ACC112 (cell line): ENCODE measurements around the gene DSC3.

Experiments
- H2AFZ ChIP-seq: fragments of 200-600 bp; sonication (generic); one replicate; pipeline ENCODE4 v1.6.0; 2017; ENCODE audit warnings: antibody characterized with exemption, low read length; ENCODE audit not compliant: unreplicated experiment
- H3K27ac ChIP-seq: fragments of 200-600 bp; sonication (generic); 2 replicates; pipeline ENCODE4 v1.5.1; 2014; ENCODE audit warnings: low read depth, mild to moderate bottlenecking, antibody characterized with exemption, low read length, moderate library complexity
- H3K27me3 ChIP-seq: fragments of 200-600 bp; sonication (generic); 2 replicates; pipeline ENCODE4 v1.6.1; 2014; ENCODE audit warnings: mild to moderate bottlenecking, antibody characterized with exemption, low read length, moderate library complexity, mixed read lengths; ENCODE audit not compliant: insufficient read depth
- H3K36me3 ChIP-seq: fragments of 200-600 bp; sonication (generic); 2 replicates; pipeline ENCODE4 v1.6.1; 2016; ENCODE audit warnings: mild to moderate bottlenecking, antibody characterized with exemption, low read length, moderate library complexity, mixed read lengths; ENCODE audit not compliant: insufficient read depth
- H3K4me1 ChIP-seq: fragments of 200-600 bp; sonication (generic); one replicate; pipeline ENCODE4 v1.6.1; 2016; ENCODE audit warnings: low read length, mixed read lengths; ENCODE audit not compliant: insufficient read depth, unreplicated experiment, control insufficient read depth
- H3K4me3 ChIP-seq: fragments of 200-600 bp; sonication (generic); 2 replicates; pipeline ENCODE4 v1.5.1; 2014; ENCODE audit warnings: mild to moderate bottlenecking, low read depth, low read length
- H3K79me2 ChIP-seq: fragments of 200-600 bp; sonication (generic); one replicate; pipeline ENCODE4 v1.6.0; 2016; ENCODE audit warnings: low read length; ENCODE audit not compliant: control insufficient read depth, unreplicated experiment, insufficient read depth

Gene DSC3

GRCh38 chr18:31058897-31059296 is 16.4 kb upstream of the DSC3 start:
- no peaks in the 10 kb centered on the region for H3K27me3 ChIP-seq
- H2AFZ ChIP-seq, result no peak overlapping the region
- H3K4me3 ChIP-seq, result no peak overlapping the region
- no peaks in the 10 kb centered on the region for H3K4me1 ChIP-seq
- no peak overlapping the region for H3K27ac ChIP-seq
- no peaks in the 10 kb centered on the region for H3K79me2 ChIP-seq
- no peaks in the 10 kb centered on the region for H3K36me3 ChIP-seq

DNA sequence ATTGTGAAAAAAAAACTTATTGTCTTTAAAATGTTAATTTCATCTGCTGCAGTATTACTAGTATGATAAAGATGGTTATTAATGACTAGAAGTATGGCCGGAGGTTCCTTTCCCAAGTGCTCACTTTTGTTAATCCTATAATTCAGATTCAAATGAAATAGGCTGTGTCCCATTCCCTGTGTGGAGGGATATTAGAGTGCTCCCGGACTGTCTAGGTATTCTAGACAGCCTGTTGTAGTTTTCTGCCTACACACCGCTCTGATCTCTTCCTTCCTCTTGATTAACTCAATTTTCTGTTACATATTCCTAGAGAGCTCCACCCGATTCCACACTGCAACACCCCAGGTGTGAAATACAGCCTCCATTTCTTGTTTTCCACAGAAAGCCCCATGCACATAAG is 15.4 kb upstream of the DSC3 start:
- Histone ChIP-seq H3K79me2 (no peaks in the 10 kb centered on the region), H3K27ac (no peak overlapping the region), H3K27me3 (no peaks in the 10 kb centered on the region), H3K4me3 (no peak overlapping the region), H3K36me3 (no peaks in the 10 kb centered on the region), H2AFZ (no peak overlapping the region), H3K4me1 (no peaks in the 10 kb centered on the region)

GRCh38 chr18:31057051-31057450 is 14.5 kb upstream of the DSC3 start:
- H3K4me3 ChIP-seq, result no peak overlapping the region
- H3K27me3 ChIP-seq, result no peaks in the 10 kb centered on the region
- no peak overlapping the region for H2AFZ ChIP-seq
- H3K79me2 ChIP-seq, result no peaks in the 10 kb centered on the region
- no peaks in the 10 kb centered on the region for H3K4me1 ChIP-seq
- H3K27ac ChIP-seq, result no peak overlapping the region
- H3K36me3 ChIP-seq, result no peaks in the 10 kb centered on the region

GRCh38 chr18:31056296-31056695 is 13.8 kb upstream of the DSC3 start:
- Histone ChIP-seq H3K4me1 (no peaks in the 10 kb centered on the region), H2AFZ (no peak overlapping the region), H3K79me2 (no peaks in the 10 kb centered on the region), H3K4me3 (no peak overlapping the region), H3K36me3 (no peaks in the 10 kb centered on the region), H3K27ac (no peak overlapping the region), H3K27me3 (no peaks in the 10 kb centered on the region)

- Histone ChIP-seq H3K4me3 (no peak overlapping the region), H3K4me1 (no peaks in the 10 kb centered on the region), H2AFZ (no peak overlapping the region), H3K79me2 (no peaks in the 10 kb centered on the region), H3K27ac (no peak overlapping the region), H3K36me3 (no peaks in the 10 kb centered on the region), H3K27me3 (no peaks in the 10 kb centered on the region)
These were observed 8.1 kb upstream of the DSC3 start for GRCh38 chr18:31050635-31051034.

DNA sequence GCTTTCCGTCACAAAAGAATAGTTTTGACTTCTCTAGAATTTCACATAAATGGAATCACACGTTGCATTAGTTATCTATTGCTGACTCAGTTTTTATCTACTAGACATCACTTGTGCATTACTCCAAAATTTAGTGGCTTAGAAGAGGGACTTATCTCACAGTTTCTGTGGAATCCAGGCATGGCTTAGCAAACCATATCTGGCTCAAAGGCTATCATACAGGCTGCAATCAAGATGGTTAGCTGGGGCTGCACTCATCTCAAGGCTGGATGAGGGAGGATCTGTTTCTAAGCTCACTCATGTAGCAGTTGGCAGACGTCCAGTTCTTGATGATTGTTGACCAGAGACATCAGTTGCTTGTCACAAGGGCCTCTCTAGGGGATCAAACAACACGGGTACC is 6.6 kb upstream of the DSC3 start:
- H2AFZ ChIP-seq, result no peak overlapping the region
- H3K36me3 ChIP-seq, result no peaks in the 10 kb centered on the region
- H3K79me2 ChIP-seq, result no peaks in the 10 kb centered on the region

GRCh38 chr18:31048216-31048615 is 5.7 kb upstream of the DSC3 start:
- Histone ChIP-seq H3K79me2 (no peaks in the 10 kb centered on the region), H3K27ac (no peak overlapping the region), H2AFZ (no peak overlapping the region), H3K36me3 (no peaks in the 10 kb centered on the region), H3K4me3 (no peak overlapping the region), H3K4me1 (no peaks in the 10 kb centered on the region), H3K27me3 (no peaks in the 10 kb centered on the region)

More for the DNA sequence above, 6.6 kb upstream of the DSC3 start:
- Histone ChIP-seq H3K27me3 (no peaks in the 10 kb centered on the region), H3K4me1 (no peaks in the 10 kb centered on the region), H3K4me3 (no peak overlapping the region), H3K27ac (no peak overlapping the region)

GRCh38 chr18:31046916-31047315 is 4.4 kb upstream of the DSC3 start:
- no peak overlapping the region for H3K4me3 ChIP-seq
- H3K27me3 ChIP-seq, result peaks cover 13% of the 10 kb centered on the region; the same call in 1 of the 2 replicates
- no peak overlapping the region for H2AFZ ChIP-seq
- H3K4me1 ChIP-seq, result no peaks in the 10 kb centered on the region
- no peak overlapping the region for H3K27ac ChIP-seq
- H3K79me2 ChIP-seq, result no peaks in the 10 kb centered on the region
- H3K36me3 ChIP-seq, result no peaks in the 10 kb centered on the region

DNA sequence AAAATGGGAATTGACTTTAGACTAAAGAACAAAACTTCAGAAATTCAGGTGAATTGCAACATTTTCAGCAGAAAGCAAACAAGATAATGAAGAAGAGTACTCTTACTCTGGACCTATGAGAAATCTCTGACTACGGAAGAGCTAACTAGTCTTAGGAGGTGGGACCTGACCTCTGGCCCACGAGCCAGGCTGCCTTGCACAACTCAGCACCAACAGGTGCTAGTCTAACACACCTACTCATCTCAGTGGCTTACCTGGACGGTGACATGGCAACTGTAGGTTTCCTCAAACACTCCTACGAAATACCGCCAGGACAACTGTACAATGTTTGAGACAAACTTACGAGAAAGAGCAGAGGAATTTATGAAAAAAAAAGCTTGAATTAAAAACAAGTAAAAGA is 3.1 kb upstream of the DSC3 start:
- H3K36me3 ChIP-seq, result no peaks in the 10 kb centered on the region
- H2AFZ ChIP-seq, result no peak overlapping the region
- no peak overlapping the region for H3K4me3 ChIP-seq
- H3K79me2 ChIP-seq, result no peaks in the 10 kb centered on the region
- no peak overlapping the region for H3K27ac ChIP-seq
- no peaks in the 10 kb centered on the region for H3K4me1 ChIP-seq
- peaks cover 26% of the 10 kb centered on the region for H3K27me3 ChIP-seq

DNA sequence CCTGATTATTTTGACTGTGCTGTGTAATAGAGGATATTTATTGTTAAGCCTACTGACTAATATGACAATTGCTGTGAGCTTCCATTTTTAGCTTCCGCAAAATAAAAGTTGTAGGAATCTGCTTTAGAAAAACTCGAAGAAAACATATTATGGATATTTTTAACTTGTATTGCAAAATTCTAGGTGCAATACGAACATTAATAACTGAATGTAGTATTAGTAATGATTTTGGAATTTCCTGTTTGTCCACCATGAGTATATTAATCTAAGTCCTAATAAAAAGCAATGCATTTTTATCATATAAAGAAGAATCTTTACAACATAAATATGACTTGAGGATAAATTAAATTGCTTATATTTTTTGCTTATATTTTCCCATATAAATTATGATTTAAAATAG is 2.4 kb upstream of the DSC3 start:
- H2AFZ ChIP-seq, result no peak overlapping the region
- no peak overlapping the region for H3K4me3 ChIP-seq
- H3K36me3 ChIP-seq, result no peaks in the 10 kb centered on the region
- peaks cover 33% of the 10 kb centered on the region for H3K27me3 ChIP-seq
- H3K27ac ChIP-seq, result no peak overlapping the region
- H3K79me2 ChIP-seq, result no peaks in the 10 kb centered on the region
- H3K4me1 ChIP-seq, result no peaks in the 10 kb centered on the region

GRCh38 chr18:31043709-31044108 is 1.2 kb upstream of the DSC3 start:
- Histone ChIP-seq H3K79me2 (no peaks in the 10 kb centered on the region), H3K4me3 (no peak overlapping the region), H3K27me3 (peaks cover 33% of the 10 kb centered on the region), H3K4me1 (no peaks in the 10 kb centered on the region), H2AFZ (no peak overlapping the region), H3K27ac (no peak overlapping the region), H3K36me3 (no peaks in the 10 kb centered on the region)

DNA sequence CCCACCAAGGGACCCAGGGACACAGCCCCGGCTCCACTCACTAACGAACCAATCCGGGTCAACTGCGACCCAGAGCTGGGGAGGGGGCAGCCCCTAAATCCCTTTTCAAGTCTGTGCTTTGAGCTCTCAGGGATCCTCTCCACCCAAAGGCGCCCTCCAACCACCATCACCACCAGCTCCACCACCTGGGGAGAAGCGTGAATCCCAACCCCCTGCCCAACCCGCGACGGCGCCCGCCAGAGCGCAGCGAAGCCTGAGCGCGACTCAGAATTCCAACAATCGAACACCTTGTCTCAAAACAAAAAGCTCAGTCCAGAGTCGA is 497 bp downstream of the DSC3 start:
- no peak overlapping the region for H3K4me3 ChIP-seq

More for the DNA sequence above, 497 bp downstream of the DSC3 start:
- Histone ChIP-seq H3K79me2 (no peaks in the 10 kb centered on the region), H2AFZ (no peak overlapping the region), H3K27ac (no peak overlapping the region), H3K27me3 (peaks cover 33% of the 10 kb centered on the region), H3K4me1 (no peaks in the 10 kb centered on the region), H3K36me3 (no peaks in the 10 kb centered on the region)
